ENCODE data around the gene CA4. TPM values are rescaled to one million over a fixed set of nuclear protein-coding genes. Genes with fewer than 3 reads are reported as not detected.
A peak's percentile ranks its signal among the peaks of the same experiment; 100 is the strongest.

The CA4 gene
- total RNA-seq, 2 experiments from 2014 or later = not detected

DNA sequence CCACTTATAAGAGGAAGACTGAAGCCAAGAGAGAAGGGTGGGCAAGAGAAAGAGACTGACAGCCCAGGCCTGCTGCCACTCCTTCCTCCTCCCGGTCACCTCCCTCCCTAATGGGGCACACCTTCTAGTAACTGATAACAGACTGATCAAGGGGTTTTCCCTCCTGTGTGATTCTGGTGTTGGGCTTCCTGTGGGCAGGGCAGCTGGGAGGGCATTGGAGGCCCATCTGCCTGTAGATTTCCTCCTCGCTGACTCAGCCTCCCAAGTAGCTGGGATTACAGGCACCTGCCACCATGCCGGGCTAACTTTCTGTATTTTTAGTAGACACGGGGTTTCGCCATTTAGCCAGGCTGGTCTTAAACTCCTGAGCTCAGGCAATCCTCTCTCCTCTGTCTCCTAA, 16.2 kb downstream of the CA4 start:
- Mint-ChIP-seq H3K9me3 (no peaks in the 10 kb centered on the region), H3K4me1 (ENCODE audit: low read depth) (peaks cover 22% of the 10 kb centered on the region), H3K4me3 (no peak overlapping the region), H3K36me3 (ENCODE audit: low read depth) (no peaks in the 10 kb centered on the region), H3K27ac (peak overlapping the region; percentile 46), H3K27me3 (peaks cover 2% of the 10 kb centered on the region)
- DNase-seq (peak; percentile 63), ATAC-seq (peak; percentile 84)
- TF ChIP-seq, protein P1, sequence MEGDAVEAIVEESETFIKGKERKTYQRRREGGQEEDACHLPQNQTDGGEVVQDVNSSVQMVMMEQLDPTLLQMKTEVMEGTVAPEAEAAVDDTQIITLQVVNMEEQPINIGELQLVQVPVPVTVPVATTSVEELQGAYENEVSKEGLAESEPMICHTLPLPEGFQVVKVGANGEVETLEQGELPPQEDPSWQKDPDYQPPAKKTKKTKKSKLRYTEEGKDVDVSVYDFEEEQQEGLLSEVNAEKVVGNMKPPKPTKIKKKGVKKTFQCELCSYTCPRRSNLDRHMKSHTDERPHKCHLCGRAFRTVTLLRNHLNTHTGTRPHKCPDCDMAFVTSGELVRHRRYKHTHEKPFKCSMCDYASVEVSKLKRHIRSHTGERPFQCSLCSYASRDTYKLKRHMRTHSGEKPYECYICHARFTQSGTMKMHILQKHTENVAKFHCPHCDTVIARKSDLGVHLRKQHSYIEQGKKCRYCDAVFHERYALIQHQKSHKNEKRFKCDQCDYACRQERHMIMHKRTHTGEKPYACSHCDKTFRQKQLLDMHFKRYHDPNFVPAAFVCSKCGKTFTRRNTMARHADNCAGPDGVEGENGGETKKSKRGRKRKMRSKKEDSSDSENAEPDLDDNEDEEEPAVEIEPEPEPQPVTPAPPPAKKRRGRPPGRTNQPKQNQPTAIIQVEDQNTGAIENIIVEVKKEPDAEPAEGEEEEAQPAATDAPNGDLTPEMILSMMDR (IDR thresholded peaks at IDR 0.05) = no peak
- CTCF ChIA-PET = no interaction called here
- intact Hi-C loops (cut with micrococcal nuclease) = no loop called here
- POLR2A ChIA-PET = no interaction called here

DNA sequence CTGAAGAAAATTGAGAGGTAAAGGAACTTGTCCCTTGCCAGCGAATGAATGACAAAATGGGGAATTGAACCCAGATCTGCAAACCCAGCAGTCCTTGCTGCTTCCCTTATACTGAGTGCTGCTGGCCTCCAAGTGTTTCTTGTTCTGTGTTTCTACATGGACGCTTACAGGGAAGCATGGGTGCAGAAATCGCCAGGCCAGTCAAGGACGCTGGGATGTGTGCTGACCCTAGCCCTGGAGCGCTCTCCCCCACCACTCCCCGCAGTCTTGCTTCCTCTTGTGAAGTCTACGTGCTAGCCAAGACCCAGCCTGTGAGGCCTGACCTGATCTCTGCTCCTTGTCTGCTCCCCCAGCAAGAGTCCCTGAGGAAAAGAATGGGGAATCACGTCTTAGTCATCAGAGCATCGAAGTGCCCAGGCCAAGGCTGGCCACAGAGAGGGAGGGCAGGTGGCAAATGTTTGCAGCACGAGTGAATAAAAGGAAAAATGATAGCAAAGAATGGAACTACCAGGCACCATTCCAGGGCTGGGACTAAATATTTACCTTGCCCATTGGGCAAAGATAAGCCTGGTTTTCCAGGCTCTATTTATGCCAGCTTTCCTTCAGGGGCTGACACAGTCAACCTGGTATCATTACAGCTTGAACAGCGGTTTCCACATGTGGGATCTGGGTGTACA, 17.4 kb downstream of the CA4 start:
- ATAC-seq (no peak), DNase-seq (no peak)
- Mint-ChIP-seq H3K27me3 (no peaks in the 10 kb centered on the region), H3K4me1 (ENCODE audit: low read depth) (peaks cover 22% of the 10 kb centered on the region), H3K36me3 (ENCODE audit: low read depth) (no peaks in the 10 kb centered on the region), H3K4me3 (no peak overlapping the region), H3K27ac (no peak overlapping the region), H3K9me3 (no peaks in the 10 kb centered on the region)
- ChIA-PET POLR2A (no interaction called here), CTCF (interaction anchor here (0.9 kb wide), 1 partner anchor 25 kb away, joined by 3 read pairs; no protein-coding TSS in a partner anchor)
- TF ChIP-seq, protein P1 (IDR thresholded peaks at IDR 0.05) = no peak
- intact Hi-C loops (cut with micrococcal nuclease) = no loop called here

- no peaks in the 10 kb centered on the region for H3K9me3 Mint-ChIP-seq
- CTCF ChIA-PET = no interaction called here
- TF ChIP-seq, protein P1 (IDR thresholded peaks at IDR 0.05) = no peak
- DNase-seq = no peak
- intact Hi-C loops (cut with micrococcal nuclease) = no loop called here
- no peaks in the 10 kb centered on the region for H3K36me3 Mint-ChIP-seq (ENCODE audit: low read depth)
- POLR2A ChIA-PET = no interaction called here
- ATAC-seq = no peak
- peaks cover 27% of the 10 kb centered on the region for H3K4me1 Mint-ChIP-seq (ENCODE audit: low read depth)
- no peak overlapping the region for H3K4me3 Mint-ChIP-seq
- no peak overlapping the region for H3K27ac Mint-ChIP-seq
- no peaks in the 10 kb centered on the region for H3K27me3 Mint-ChIP-seq
Observed at GRCh38 chr17:60168654-60169053, 18.9 kb downstream of the CA4 start.

DNA sequence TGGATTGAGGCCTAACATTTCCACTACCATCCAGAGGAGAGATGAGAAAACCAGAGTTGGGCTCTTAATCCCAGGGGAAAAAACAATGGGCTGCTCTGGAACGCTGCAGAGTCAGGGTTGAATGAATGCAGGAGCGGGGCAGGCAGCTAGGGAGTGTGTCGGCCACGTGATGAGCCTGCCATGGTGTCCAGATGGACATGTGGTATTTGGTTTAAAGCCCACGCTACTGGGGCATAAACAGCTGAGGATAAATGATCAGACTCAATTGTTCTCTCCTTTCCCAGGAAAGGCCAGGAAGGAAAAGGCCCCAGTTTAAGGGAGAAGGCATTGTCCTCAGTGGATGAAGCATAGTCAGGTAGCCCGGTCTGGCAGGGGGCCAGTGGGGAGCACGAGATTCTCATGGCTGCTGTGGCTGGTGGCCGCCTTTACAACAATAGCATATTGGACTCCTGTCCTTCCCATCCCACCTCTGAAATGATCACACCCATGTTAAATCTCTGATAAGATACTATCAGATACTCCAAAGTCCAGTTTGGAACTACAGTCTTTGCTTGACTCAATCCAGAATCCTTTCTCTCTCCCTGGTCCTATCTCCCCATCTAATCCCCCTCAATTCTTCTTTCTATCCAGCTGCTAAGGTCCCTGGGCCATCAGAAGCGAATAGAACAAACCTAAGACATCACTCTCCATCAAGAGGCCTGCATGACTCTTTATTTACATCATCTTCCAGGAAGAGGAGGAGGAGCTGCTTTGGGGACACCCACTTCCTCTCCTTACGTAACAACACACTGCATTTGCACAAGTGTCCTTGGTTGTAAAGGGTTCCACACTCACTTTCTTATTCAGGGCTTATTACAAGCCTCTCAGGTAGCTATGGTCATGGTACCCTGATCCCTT, 20.4 kb downstream of the CA4 start:
- CTCF ChIA-PET = interaction anchor here (1.8 kb wide), 1 partner anchor 28 kb away, joined by 11 read pairs; no protein-coding TSS in a partner anchor
- POLR2A ChIA-PET = interaction anchor here (2.0 kb wide), 1 partner anchor 19 kb away, joined by 7 read pairs; no protein-coding TSS in a partner anchor
- no peaks in the 10 kb centered on the region for H3K9me3 Mint-ChIP-seq
- H3K4me3 Mint-ChIP-seq = no peak overlapping the region
- intact Hi-C loops (cut with micrococcal nuclease) = no loop called here
- H3K36me3 Mint-ChIP-seq (ENCODE audit: low read depth) = no peaks in the 10 kb centered on the region
- peaks cover 27% of the 10 kb centered on the region for H3K4me1 Mint-ChIP-seq (ENCODE audit: low read depth)
- no peaks in the 10 kb centered on the region for H3K27me3 Mint-ChIP-seq
- peak overlapping the region; percentile 73 for H3K27ac Mint-ChIP-seq
- DNase-seq (peak; percentile 33), ATAC-seq (peak; percentile 65)
- TF ChIP-seq, protein P1 (IDR thresholded peaks at IDR 0.05) = no peak

All from activated CD8-positive, alpha-beta T cell treated with anti-CD3 and anti-CD28 coated beads for 36 hours (primary cell).